Duodenal mucosa (tissue), 2 donors: ENCODE measurements around the gene SF3B1.
A peak's percentile ranks its signal among the peaks of the same experiment; 100 is the strongest.
"Not testable (repeated sequence)": the region's sequence is repeated elsewhere in the genome, so short reads cannot be mapped to it uniquely, and the experiment has no call there.

ENCODE experiments used
- H3K27ac ChIP-seq: one replicate; pipeline ENCODE4 v1.7.0; 2013; ENCODE audit warnings: low read depth, low read length
- H3K27me3 ChIP-seq, 2 donors: one replicate each; pipeline ENCODE4 v1.7.0; 2013; ENCODE audit warnings: low read length in 2 of 2, control low read depth in 1 of 2; ENCODE audit not compliant: insufficient read depth in 2 of 2, control insufficient read depth in 1 of 2
- H3K36me3 ChIP-seq, 2 donors: one replicate each; pipeline ENCODE4 v1.7.0; 2013; ENCODE audit warnings: low read length in 2 of 2, control low read depth in 1 of 2; ENCODE audit not compliant: insufficient read depth in 2 of 2, control insufficient read depth in 1 of 2
- H3K4me1 ChIP-seq, 2 donors: one replicate each; pipeline ENCODE4 v1.7.0; 2013; ENCODE audit warnings: low read length in 2 of 2, control low read depth in 1 of 2; ENCODE audit not compliant: insufficient read depth in 2 of 2, control insufficient read depth in 1 of 2
- H3K4me3 ChIP-seq, 2 donors: one replicate each; pipeline ENCODE4 v1.7.0; 2013; ENCODE audit warnings: low read length in 2 of 2, low read depth in 1 of 2
- H3K9ac ChIP-seq, 2 donors: one replicate each; pipeline ENCODE4 v1.7.0; 2013; ENCODE audit warnings: low read length in 2 of 2, low read depth in 1 of 2
- H3K9me3 ChIP-seq, 2 donors: one replicate each; pipeline ENCODE4 v1.7.0; 2013; ENCODE audit warnings: low read length in 2 of 2, control low read depth in 1 of 2; ENCODE audit not compliant: control insufficient read depth in 1 of 2

Gene SF3B1

GRCh38 chr2:197455428-197455827 is 20.6 kb upstream of the SF3B1 start:
- H3K4me3 ChIP-seq, result peak overlapping the region in 1 of 2 donors; percentile 97
- H3K27me3 ChIP-seq, result no peaks in the 10 kb centered on the region
- H3K4me1 ChIP-seq, result peaks cover 15 to 18% of the 10 kb centered on the region in 2 donors
- H3K36me3 ChIP-seq, result peaks cover 0 to 9% of the 10 kb centered on the region in 2 donors
- H3K27ac ChIP-seq, result no peak overlapping the region
- no peaks in the 10 kb centered on the region for H3K9me3 ChIP-seq
- H3K9ac ChIP-seq, result no peak overlapping the region

- Histone ChIP-seq H3K4me1 (peaks cover 15 to 18% of the 10 kb centered on the region in 2 donors), H3K9me3 (no peaks in the 10 kb centered on the region), H3K27ac (no peak overlapping the region)
These were observed 20.1 kb upstream of the SF3B1 start for GRCh38 chr2:197454923-197455322.

GRCh38 chr2:197453914-197454398 is 19.1 kb upstream of the SF3B1 start:
- H3K9ac ChIP-seq, result peak overlapping the region; percentile 98 to 99
- peaks cover 0 to 3% of the 10 kb centered on the region in 2 donors for H3K36me3 ChIP-seq
- peak overlapping the region; percentile 99 for H3K27ac ChIP-seq
- no peaks in the 10 kb centered on the region for H3K27me3 ChIP-seq
- H3K9me3 ChIP-seq, result no peaks in the 10 kb centered on the region
- H3K4me3 ChIP-seq, result peak overlapping the region; percentile 95 to 97
- H3K4me1 ChIP-seq, result peaks cover 15 to 18% of the 10 kb centered on the region in 2 donors

More at GRCh38 chr2:197454923-197455322, 20.1 kb upstream of the SF3B1 start:
- Histone ChIP-seq H3K36me3 (peaks cover 0 to 9% of the 10 kb centered on the region in 2 donors), H3K4me3 (peak overlapping the region; percentile 95 to 97), H3K27me3 (no peaks in the 10 kb centered on the region), H3K9ac (peak overlapping the region; percentile 98 to 99)

- Histone ChIP-seq H3K4me3 (peak within 1 kb of the TSS; percentile 95 to 97), H3K36me3 (peaks cover 0 to 3% of the 10 kb centered on the region in 2 donors), H3K27ac (peak within 1 kb of the TSS; percentile 99), H3K27me3 (no peaks in the 10 kb centered on the region), H3K4me1 (peaks cover 15 to 18% of the 10 kb centered on the region in 2 donors), H3K9me3 (no peaks in the 10 kb centered on the region), H3K9ac (peak within 1 kb of the TSS; percentile 98 to 99)
These were observed 18.5 kb upstream of the SF3B1 start, which contains the start of gene COQ10B for GRCh38 chr2:197453123-197453913. COQ10B (plus strand) TSS chr2:197453552; CDS start chr2:197453561, 9 bp downstream.

- Histone ChIP-seq H3K4me3 (peak overlapping the region; percentile 77 to 78), H3K27ac (peak overlapping the region; percentile 99), H3K36me3 (peaks cover 0 to 3% of the 10 kb centered on the region in 2 donors), H3K27me3 (no peaks in the 10 kb centered on the region), H3K9me3 (no peaks in the 10 kb centered on the region), H3K9ac (peak overlapping the region; percentile 82), H3K4me1 (peaks cover 15 to 18% of the 10 kb centered on the region in 2 donors)
These were observed 17.9 kb upstream of the SF3B1 start for GRCh38 chr2:197452754-197453122.

- H3K9ac ChIP-seq, H3K36me3 ChIP-seq, H3K9me3 ChIP-seq, H3K27me3 ChIP-seq, H3K4me3 ChIP-seq, H3K27ac ChIP-seq: not testable (repeated sequence)
- H3K4me1 ChIP-seq, result peaks cover 15 to 18% of the 10 kb centered on the region in 2 donors
These were observed 16.1 kb upstream of the SF3B1 start for GRCh38 chr2:197450935-197451358.

GRCh38 chr2:197450465-197450864 is 15.6 kb upstream of the SF3B1 start:
- Histone ChIP-seq H3K36me3 (peaks cover 0 to under 1% of the 10 kb centered on the region in 2 donors), H3K9me3 (no peaks in the 10 kb centered on the region), H3K9ac (no peak overlapping the region), H3K4me1 (peaks cover 15 to 18% of the 10 kb centered on the region in 2 donors), H3K4me3 (no peak overlapping the region), H3K27ac (no peak overlapping the region), H3K27me3 (no peaks in the 10 kb centered on the region)

GRCh38 chr2:197446844-197447243 is 12.0 kb upstream of the SF3B1 start:
- no peak overlapping the region for H3K4me3 ChIP-seq
- no peak overlapping the region for H3K27ac ChIP-seq
- no peak overlapping the region for H3K9ac ChIP-seq
- H3K4me1 ChIP-seq, result no peaks in the 10 kb centered on the region
- no peaks in the 10 kb centered on the region for H3K9me3 ChIP-seq
- H3K36me3 ChIP-seq, result no peaks in the 10 kb centered on the region
- H3K27me3 ChIP-seq, result no peaks in the 10 kb centered on the region

GRCh38 chr2:197445746-197446145 is 10.9 kb upstream of the SF3B1 start:
- H3K4me1 ChIP-seq, result no peaks in the 10 kb centered on the region
- H3K4me3 ChIP-seq, result no peak overlapping the region
- H3K27ac ChIP-seq, result no peak overlapping the region

GRCh38 chr2:197442857-197443256 is 8.0 kb upstream of the SF3B1 start:
- H3K4me3 ChIP-seq, result no peak overlapping the region
- no peaks in the 10 kb centered on the region for H3K9me3 ChIP-seq
- H3K9ac ChIP-seq, result no peak overlapping the region
- H3K27ac ChIP-seq, result no peak overlapping the region
- no peaks in the 10 kb centered on the region for H3K4me1 ChIP-seq
- no peaks in the 10 kb centered on the region for H3K27me3 ChIP-seq
- no peaks in the 10 kb centered on the region for H3K36me3 ChIP-seq

More at GRCh38 chr2:197445746-197446145, 10.9 kb upstream of the SF3B1 start:
- no peaks in the 10 kb centered on the region for H3K36me3 ChIP-seq
- no peak overlapping the region for H3K9ac ChIP-seq
- no peaks in the 10 kb centered on the region for H3K27me3 ChIP-seq
- H3K9me3 ChIP-seq, result no peaks in the 10 kb centered on the region
